Measurements from ENCODE around the gene CD7.

The CD7 gene

GRCh38 chr17:82269882-82270500 is 47.4 kb downstream of the CD7 start:
- Histone ChIP-seq H3K36me3 (ENCODE audit: control insufficient read depth, insufficient read depth, low read length) (peaks cover 29% of the 10 kb centered on the region), H3K4me3 (replicated peaks; ENCODE audit: low read depth, low read length) (no peak overlapping the region), H3K27me3 (replicated peaks; ENCODE audit: control insufficient read depth, insufficient read depth, low read length) (no peaks in the 10 kb centered on the region)
- TF ChIP-seq CTCF (IDR thresholded peaks at IDR 0.05; ENCODE audit: insufficient read depth, low read length, poor library complexity, severe bottlenecking): no peak
- no peak for DNase-seq (ENCODE audit: extremely low read depth, insufficient read length)

GRCh38 chr17:82269138-82269881 is 48.1 kb downstream of the CD7 start:
- no peak for TF ChIP-seq CTCF (IDR thresholded peaks at IDR 0.05; ENCODE audit: insufficient read depth, low read length, poor library complexity, severe bottlenecking)
- no peak for DNase-seq (ENCODE audit: extremely low read depth, insufficient read length)
- Histone ChIP-seq H3K27me3 (replicated peaks; ENCODE audit: control insufficient read depth, insufficient read depth, low read length) (no peaks in the 10 kb centered on the region), H3K4me3 (replicated peaks; ENCODE audit: low read depth, low read length) (no peak overlapping the region), H3K36me3 (ENCODE audit: control insufficient read depth, insufficient read depth, low read length) (peaks cover 32% of the 10 kb centered on the region)

- peaks cover 43% of the 10 kb centered on the region for H3K36me3 ChIP-seq (ENCODE audit: control insufficient read depth, insufficient read depth, low read length)
- no peak for TF ChIP-seq CTCF (IDR thresholded peaks at IDR 0.05; ENCODE audit: insufficient read depth, low read length, poor library complexity, severe bottlenecking)
- no peak for DNase-seq (ENCODE audit: extremely low read depth, insufficient read length)
- H3K27me3 ChIP-seq (replicated peaks; ENCODE audit: control insufficient read depth, insufficient read depth, low read length): no peaks in the 10 kb centered on the region
- H3K4me3 ChIP-seq (replicated peaks; ENCODE audit: low read depth, low read length): no peak overlapping the region
Measured at GRCh38 chr17:82267575-82268379, 49.6 kb downstream of the CD7 start.

GRCh38 chr17:82266142-82266541 is 51.3 kb downstream of the CD7 start:
- H3K36me3 ChIP-seq (ENCODE audit: control insufficient read depth, insufficient read depth, low read length): peaks cover 49% of the 10 kb centered on the region
- no peak for TF ChIP-seq CTCF (IDR thresholded peaks at IDR 0.05; ENCODE audit: insufficient read depth, low read length, poor library complexity, severe bottlenecking)
- no peaks in the 10 kb centered on the region for H3K27me3 ChIP-seq (replicated peaks; ENCODE audit: control insufficient read depth, insufficient read depth, low read length)
- DNase-seq (ENCODE audit: extremely low read depth, insufficient read length): no peak
- no peak overlapping the region for H3K4me3 ChIP-seq (replicated peaks; ENCODE audit: low read depth, low read length)
